Smooth muscle cell (in vitro differentiated cells): Measurements from ENCODE around the gene SWT1. TPM values are rescaled to one million over a fixed set of nuclear protein-coding genes. Genes with fewer than 3 reads are reported as not detected.

Experiments
- DNase-seq: peaks from one replicate; lab custom pipeline; 2025; ENCODE audit not compliant: unreplicated experiment; lab: John Stamatoyannopoulos, UW
- H2AFZ ChIP-seq: fragments of 200-600 bp; sonication (generic); 2 replicates; pipeline ENCODE4 v1.6.0; 2016; ENCODE audit warnings: antibody characterized with exemption, low read depth, mild to moderate bottlenecking
- H3F3A ChIP-seq: fragments of 200-600 bp; sonication (generic); 2 replicates; pipeline ENCODE4 v1.6.0; 2017; ENCODE audit warnings: antibody characterized with exemption, low read depth
- H3K27ac ChIP-seq: fragments of 200-600 bp; sonication (generic); 2 replicates; pipeline ENCODE4 v1.5.1; 2016; ENCODE audit warnings: low read depth, mild to moderate bottlenecking
- H3K27me3 ChIP-seq: fragments of 200-600 bp; sonication (generic); 2 replicates; pipeline ENCODE4 v1.6.1; 2016; ENCODE audit warnings: low read depth, mild to moderate bottlenecking
- H3K36me3 ChIP-seq: fragments of 200-600 bp; sonication (generic); 2 replicates; pipeline ENCODE4 v1.5.1; 2016; ENCODE audit warnings: low read depth
- H3K4me1 ChIP-seq: fragments of 200-600 bp; sonication (generic); 2 replicates; pipeline ENCODE4 v1.5.1; 2016; ENCODE audit warnings: low read depth
- H3K4me2 ChIP-seq: fragments of 200-600 bp; sonication (generic); 2 replicates; pipeline ENCODE4 v1.6.0; 2016; ENCODE audit warnings: mild to moderate bottlenecking
- H3K4me3 ChIP-seq: fragments of 200-600 bp; sonication (generic); 2 replicates; pipeline ENCODE4 v1.5.1; 2016; ENCODE audit warnings: mild to moderate bottlenecking
- H3K79me2 ChIP-seq: fragments of 200-600 bp; sonication (generic); 2 replicates; pipeline ENCODE4 v1.6.0; 2016; ENCODE audit warnings: low read depth, mild to moderate bottlenecking
- H3K9ac ChIP-seq: fragments of 200-600 bp; sonication (generic); 2 replicates; pipeline ENCODE4 v1.6.0; 2016; ENCODE audit warnings: low read depth
- H3K9me3 ChIP-seq: fragments of 200-600 bp; sonication (generic); replicated peaks from 2 replicates; pipeline ENCODE4 v1.5.1; 2016; ENCODE audit warnings: low read depth
- H4K20me1 ChIP-seq: fragments of 200-600 bp; sonication (generic); 2 replicates; pipeline ENCODE4 v1.6.0; 2016; ENCODE audit warnings: low read depth
- CTCF ChIP-seq: fragments of 200-600 bp; sonication (generic); IDR thresholded peaks from 2 replicates; pipeline ENCODE4 v1.5.1; 2017; ENCODE audit warnings: borderline replicate concordance, mild to moderate bottlenecking, antibody characterized with exemption; ENCODE audit not compliant: insufficient read depth, poor library complexity, severe bottlenecking
- WGBS: methylation state at CpG from one replicate; pipeline ENCODE4 v1.1.7; 2016; ENCODE audit warnings: low lambda C conversion rate; 5-methylcytosine and 5-hydroxymethylcytosine counted together
- polyA plus RNA-seq: library from polyadenylated mRNA; unstranded; fragments of >200 nt; fragmentation: Nextera tagmentation; extraction: Ambion mirVana; gene quantifications from 2 replicates; pipeline ENCODE4 v1.2.1, GENCODE V29; 2016
- total RNA-seq: library from RNA; depleted of rRNA; stranded (reverse); fragments of >200 nt; gene quantifications from 2 replicates; pipeline ENCODE4 v1.2.3, GENCODE V29; 2014

SWT1 gene
- total and polyA plus RNA-seq, 2 experiments from 2014 or later: 1.7 to 11.2 TPM

DNA sequence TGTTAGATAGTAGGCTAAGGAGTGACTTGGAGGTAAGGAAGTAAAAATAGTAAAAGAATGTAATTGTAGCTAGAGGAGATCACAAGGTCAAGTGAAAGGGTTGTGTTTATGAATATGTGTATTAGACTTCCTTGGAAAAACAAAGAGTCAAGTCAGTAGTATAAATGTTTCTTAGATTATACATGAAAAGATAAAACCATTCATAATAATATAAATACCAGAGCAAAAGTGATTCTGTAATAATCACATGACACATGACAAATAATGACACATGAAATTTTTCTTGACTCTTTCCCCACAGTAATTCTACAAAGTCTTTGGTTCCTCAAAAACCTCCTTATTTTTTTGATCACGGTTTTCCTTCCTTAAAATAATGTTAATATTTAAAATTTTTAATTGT, 103.6 kb downstream of the SWT1 start:
- no peak overlapping the region for H3K4me3 ChIP-seq
- peaks cover 7% of the 10 kb centered on the region for H3K4me1 ChIP-seq
- no peaks in the 10 kb centered on the region for H3K27me3 ChIP-seq
- no peaks in the 10 kb centered on the region for H4K20me1 ChIP-seq
- WGBS: 83% methylated on average over 1 of the region's 1 CpG
- no peak overlapping the region for H3K27ac ChIP-seq
- no peak overlapping the region for H3K9ac ChIP-seq
- H3K4me2 ChIP-seq: no peak overlapping the region
- H3K79me2 ChIP-seq: no peaks in the 10 kb centered on the region
- H3F3A ChIP-seq: no peaks in the 10 kb centered on the region
- TF ChIP-seq CTCF: no peak
- no peak for DNase-seq
- H3K9me3 ChIP-seq: no peaks in the 10 kb centered on the region
- H2AFZ ChIP-seq: no peak overlapping the region
- no peaks in the 10 kb centered on the region for H3K36me3 ChIP-seq

DNA sequence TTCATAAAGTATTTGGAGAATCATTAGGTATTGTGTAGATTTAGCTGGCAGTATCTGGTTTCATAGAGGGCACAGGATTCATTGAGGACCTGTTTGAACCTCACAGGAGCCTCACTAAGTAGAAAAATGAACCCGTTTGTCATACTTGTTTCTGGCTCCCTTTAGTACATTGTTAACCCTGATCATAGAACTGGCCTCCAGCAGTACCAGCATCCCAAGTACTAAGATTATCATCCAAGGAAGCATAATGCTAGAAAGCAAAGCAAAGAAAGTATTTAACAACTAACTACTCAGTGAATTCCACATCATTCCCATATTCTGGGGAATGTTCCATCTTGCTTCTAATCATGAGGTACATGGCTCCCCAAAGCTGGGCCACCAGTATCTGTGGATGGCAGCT, 105.2 kb downstream of the SWT1 start:
- 100% methylated on average over 1 of the region's 1 CpG for WGBS
- peaks cover 7% of the 10 kb centered on the region for H3K4me1 ChIP-seq

DNA sequence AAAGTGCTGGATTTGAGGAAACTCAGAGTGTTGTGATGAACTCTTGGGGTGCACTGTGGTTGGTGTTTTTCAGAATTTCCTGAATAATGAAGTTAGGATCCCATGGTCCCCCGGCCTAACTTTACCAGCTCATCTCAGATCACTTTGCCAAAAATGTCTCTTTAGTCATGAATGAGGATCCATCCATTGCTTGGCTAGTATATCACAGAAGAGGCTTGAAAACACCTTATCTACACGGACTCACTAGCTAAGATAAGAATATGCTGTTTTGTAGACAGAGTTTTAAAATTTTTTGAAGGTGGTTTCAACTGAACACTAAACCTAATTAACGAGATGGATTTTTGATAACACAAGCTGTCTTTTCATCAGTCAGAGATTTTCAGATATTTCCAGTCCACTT, 106.3 kb downstream of the SWT1 start:
- H3F3A ChIP-seq: no peaks in the 10 kb centered on the region
- no peak for DNase-seq
- H3K4me2 ChIP-seq: no peak overlapping the region
- no peaks in the 10 kb centered on the region for H3K79me2 ChIP-seq
- H3K27ac ChIP-seq: no peak overlapping the region
- H2AFZ ChIP-seq: no peak overlapping the region
- H4K20me1 ChIP-seq: no peaks in the 10 kb centered on the region
- no peak for TF ChIP-seq CTCF
- 92% methylated on average over 3 of the region's 3 CpGs for WGBS
- no peaks in the 10 kb centered on the region for H3K9me3 ChIP-seq
- no peaks in the 10 kb centered on the region for H3K36me3 ChIP-seq
- H3K4me3 ChIP-seq: no peak overlapping the region
- no peaks in the 10 kb centered on the region for H3K4me1 ChIP-seq
- H3K9ac ChIP-seq: no peak overlapping the region
- H3K27me3 ChIP-seq: no peaks in the 10 kb centered on the region

More for the DNA sequence above, 105.2 kb downstream of the SWT1 start:
- Histone ChIP-seq H3K27ac (no peak overlapping the region), H2AFZ (no peak overlapping the region), H3K36me3 (no peaks in the 10 kb centered on the region), H3K9me3 (no peaks in the 10 kb centered on the region), H4K20me1 (no peaks in the 10 kb centered on the region), H3K79me2 (no peaks in the 10 kb centered on the region), H3K4me2 (no peak overlapping the region), H3K27me3 (no peaks in the 10 kb centered on the region), H3K4me3 (no peak overlapping the region), H3F3A (no peaks in the 10 kb centered on the region), H3K9ac (no peak overlapping the region)
- no peak for TF ChIP-seq CTCF
- no peak for DNase-seq

DNA sequence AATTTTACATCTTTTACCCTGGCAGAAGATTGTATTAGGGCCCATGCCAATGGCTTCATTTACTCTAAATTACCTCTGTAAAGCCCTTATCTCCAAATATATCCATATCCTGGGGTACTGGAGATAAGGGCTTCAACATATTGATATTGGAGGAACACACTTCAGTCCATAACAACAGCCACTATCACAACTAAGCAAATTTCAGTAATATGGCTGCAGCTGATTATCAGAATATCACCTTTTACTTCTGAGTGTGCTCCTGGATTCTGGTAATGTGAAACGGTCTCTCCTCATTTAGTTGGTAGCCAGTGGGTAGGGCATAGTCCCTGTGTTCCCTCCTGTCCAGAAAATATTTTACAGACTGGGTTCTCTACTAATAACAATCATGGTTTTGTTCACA, 106.8 kb downstream of the SWT1 start:
- Histone ChIP-seq H4K20me1 (no peaks in the 10 kb centered on the region), H3K36me3 (no peaks in the 10 kb centered on the region), H3K9ac (no peak overlapping the region), H3K9me3 (no peaks in the 10 kb centered on the region), H2AFZ (no peak overlapping the region), H3K4me3 (no peak overlapping the region), H3K4me2 (no peak overlapping the region), H3K79me2 (no peaks in the 10 kb centered on the region), H3K4me1 (no peaks in the 10 kb centered on the region), H3K27me3 (no peaks in the 10 kb centered on the region), H3F3A (no peaks in the 10 kb centered on the region), H3K27ac (no peak overlapping the region)
- TF ChIP-seq CTCF: no peak
- DNase-seq: no peak
- 100% methylated on average over 1 of the region's 1 CpG for WGBS
